Measurements from ENCODE around the gene MEX3B.

DNA sequence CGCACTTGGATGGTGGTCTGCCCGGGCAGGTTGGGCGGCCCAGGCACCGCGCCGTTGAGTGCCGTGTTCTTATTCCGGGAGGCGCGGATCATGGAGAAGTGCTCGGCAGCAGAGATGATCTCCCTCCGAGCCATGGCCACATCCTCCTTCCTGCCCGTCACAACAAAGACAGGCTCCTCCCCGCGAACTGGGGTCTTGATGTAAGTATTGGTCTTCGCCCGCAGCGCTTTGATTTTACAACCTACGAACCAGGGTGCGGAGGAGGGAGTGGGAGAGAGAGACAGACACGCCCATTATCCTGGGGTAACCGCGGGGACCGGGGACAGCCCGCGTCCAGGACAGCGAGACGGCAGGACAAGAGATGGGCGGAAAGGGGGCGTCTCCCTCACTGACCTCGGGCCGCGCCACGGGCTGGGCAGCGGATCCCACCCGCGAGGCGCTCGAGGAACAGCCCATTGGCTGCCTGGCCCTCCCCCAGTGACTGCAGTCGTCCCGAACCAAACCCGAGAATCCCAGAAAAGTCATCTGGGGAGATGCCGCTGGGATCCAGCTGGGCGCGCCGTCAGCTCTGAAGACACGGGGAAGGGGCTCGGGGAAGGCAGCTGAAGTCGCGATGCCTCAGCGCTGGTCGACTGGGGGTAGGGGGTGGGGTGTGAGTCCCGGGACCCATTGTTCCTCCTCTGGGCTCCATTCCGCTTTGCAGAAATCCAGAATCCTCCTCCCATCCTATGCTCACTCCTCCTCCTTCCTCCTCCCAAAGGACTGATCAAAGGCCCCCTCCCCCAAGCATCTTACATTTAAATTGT, 1.2 kb downstream of the MEX3B start:
- TF ChIP-seq, protein P1, sequence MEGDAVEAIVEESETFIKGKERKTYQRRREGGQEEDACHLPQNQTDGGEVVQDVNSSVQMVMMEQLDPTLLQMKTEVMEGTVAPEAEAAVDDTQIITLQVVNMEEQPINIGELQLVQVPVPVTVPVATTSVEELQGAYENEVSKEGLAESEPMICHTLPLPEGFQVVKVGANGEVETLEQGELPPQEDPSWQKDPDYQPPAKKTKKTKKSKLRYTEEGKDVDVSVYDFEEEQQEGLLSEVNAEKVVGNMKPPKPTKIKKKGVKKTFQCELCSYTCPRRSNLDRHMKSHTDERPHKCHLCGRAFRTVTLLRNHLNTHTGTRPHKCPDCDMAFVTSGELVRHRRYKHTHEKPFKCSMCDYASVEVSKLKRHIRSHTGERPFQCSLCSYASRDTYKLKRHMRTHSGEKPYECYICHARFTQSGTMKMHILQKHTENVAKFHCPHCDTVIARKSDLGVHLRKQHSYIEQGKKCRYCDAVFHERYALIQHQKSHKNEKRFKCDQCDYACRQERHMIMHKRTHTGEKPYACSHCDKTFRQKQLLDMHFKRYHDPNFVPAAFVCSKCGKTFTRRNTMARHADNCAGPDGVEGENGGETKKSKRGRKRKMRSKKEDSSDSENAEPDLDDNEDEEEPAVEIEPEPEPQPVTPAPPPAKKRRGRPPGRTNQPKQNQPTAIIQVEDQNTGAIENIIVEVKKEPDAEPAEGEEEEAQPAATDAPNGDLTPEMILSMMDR (IDR thresholded peaks at IDR 0.05; ENCODE audit: low read depth, low read length, poor library complexity, severe bottlenecking), result no peak
- TF ChIP-seq EZH2phosphoT487 (IDR thresholded peaks at IDR 0.05; ENCODE audit: borderline replicate concordance, low read length), result no peak

All from DOHH2 (cell line).